LNCAP (cell line): ENCODE results near the gene UBE2J2.

Source experiments
- TF ChIP-seq, protein P1 (sequence below): fragments of 450-650 bp; IDR thresholded peaks from 2 replicates; pipeline ENCODE4 v1.5.1; 2017; ENCODE audit warnings: mild to moderate bottlenecking

The UBE2J2 gene

DNA sequence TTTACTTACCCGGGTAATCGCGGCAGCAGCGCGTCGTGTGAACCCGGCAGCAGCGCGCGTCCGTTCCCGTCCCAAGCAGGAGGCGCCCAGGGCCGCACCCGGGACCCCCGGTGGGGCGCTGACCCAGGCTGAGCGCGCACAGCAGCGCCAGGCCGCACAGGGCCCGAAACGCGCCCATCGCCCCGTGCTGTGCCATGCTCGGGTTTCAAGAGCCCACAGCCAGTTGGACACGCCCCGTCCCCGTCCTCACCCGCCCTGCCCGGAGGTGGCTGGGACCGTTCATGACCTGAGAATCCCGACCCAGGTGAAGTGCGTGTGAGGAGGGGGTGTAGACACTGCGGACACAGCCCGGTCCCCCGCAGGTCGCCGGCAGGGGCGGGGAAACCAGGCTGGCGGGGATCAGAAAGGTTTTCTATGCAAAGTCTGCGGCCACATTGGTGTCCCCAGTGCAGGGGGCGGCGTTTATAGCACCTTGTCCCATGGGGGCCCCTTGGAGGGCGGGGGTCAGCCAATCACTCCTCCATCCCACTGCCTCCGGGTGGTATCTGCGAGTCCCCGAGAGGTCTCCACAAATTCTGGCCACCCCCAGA lies 67.2 kb downstream of the UBE2J2 start, which contains the start of gene TNFRSF18:
TSS of gene TNFRSF18 (minus strand) at position 217 of the 590 bp plus-strand sequence. CDS start at position 196, 21 bp downstream.
- TF ChIP-seq, protein P1, sequence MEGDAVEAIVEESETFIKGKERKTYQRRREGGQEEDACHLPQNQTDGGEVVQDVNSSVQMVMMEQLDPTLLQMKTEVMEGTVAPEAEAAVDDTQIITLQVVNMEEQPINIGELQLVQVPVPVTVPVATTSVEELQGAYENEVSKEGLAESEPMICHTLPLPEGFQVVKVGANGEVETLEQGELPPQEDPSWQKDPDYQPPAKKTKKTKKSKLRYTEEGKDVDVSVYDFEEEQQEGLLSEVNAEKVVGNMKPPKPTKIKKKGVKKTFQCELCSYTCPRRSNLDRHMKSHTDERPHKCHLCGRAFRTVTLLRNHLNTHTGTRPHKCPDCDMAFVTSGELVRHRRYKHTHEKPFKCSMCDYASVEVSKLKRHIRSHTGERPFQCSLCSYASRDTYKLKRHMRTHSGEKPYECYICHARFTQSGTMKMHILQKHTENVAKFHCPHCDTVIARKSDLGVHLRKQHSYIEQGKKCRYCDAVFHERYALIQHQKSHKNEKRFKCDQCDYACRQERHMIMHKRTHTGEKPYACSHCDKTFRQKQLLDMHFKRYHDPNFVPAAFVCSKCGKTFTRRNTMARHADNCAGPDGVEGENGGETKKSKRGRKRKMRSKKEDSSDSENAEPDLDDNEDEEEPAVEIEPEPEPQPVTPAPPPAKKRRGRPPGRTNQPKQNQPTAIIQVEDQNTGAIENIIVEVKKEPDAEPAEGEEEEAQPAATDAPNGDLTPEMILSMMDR = no peak

DNA sequence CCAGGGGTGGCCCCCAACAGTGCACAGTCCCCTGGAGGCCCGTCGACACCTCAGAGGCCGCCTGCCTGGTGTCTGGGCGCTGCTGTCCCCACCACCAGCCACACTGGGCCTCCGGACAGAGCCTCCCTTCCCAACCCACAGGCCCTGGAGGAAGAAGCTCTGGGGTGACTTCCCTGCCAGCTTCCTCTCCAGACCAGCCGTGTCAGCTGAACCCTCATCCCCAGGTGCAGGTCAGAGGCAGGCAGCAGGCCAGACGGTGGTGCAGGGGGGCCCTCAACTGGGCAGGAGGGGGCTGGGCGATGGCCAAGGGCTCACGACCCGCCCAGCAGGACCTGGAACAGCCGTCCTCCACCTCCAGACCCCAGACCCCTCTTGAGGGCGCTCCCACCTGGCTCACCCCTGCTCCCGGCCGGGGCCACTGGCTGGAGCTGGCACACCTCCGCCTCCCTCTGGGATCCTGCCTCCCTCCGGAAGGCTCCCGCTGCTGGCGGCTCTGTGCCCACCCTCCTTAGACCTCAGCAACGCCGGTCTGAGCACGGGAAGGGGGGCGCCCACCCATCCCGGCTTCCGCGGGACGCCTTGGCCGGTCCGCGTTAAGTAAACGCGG lies 67.8 kb downstream of the UBE2J2 start:
- TF ChIP-seq, protein P1 = no peak

DNA sequence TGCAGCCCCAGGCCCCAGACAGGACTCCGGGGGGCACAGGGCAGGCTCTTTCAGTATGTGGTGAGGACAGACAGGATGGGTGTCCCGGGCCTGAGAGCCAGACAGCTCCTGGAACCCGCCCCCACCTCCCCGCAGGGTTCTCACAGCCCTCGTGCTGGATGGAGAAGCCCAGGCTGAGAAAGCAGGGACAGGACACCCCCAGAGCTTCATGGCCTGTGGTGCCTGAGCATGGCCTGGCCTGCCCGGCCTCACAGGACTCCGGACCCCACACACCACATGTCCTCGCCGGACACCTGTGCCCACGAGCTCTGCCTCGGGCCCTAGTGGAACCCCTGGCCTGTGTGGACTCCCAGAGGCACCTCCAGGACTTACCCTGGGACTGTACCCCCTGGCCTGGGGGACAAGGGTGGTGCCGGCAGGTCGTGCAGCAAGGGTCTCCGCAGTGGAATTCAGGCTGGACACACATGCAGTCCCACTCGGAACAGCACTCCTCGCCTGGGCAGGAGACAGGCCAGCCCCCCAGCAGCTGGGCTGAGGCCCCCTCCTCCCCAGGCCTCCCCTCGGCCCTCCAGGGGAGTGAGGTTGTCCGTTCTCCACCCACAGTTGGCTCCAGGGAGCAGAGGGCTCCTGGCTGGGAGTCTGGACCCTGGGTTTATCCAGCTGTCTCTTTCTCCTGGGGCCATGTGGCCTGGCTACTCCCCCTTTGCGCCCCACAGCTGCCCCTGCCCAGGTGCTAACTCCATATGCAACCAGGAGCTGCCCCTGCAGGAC lies 68.5 kb downstream of the UBE2J2 start:
- TF ChIP-seq, protein P1 = no peak

DNA sequence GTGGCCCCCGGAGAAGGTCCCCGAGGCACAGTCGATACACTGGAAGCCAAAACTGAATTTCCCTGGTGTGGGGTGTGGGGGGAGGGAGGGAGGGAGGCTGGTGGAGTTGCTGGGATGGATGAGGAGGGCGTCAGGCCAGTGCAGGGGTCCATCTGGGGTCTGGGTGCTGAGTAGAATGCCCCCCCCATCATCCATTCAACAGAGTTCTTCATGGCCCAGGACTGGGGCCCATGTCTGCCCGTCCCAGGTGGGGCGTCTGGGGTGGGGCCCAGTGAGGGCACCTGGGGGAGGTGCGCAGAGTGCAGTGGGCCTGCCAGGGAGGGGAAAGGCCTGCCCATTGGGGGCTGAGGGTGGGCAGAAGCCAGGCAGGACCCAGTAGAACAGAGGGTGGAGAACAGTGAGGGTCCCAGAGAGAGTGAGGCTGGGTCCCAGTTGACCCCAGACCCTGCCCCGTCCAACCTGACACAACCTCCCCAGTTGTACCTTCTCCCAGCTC lies 69.2 kb downstream of the UBE2J2 start:
- TF ChIP-seq, protein P1 = no peak
